OCI-LY1 (cell line): ENCODE measurements around the gene SSBP2.

ENCODE experiments used
- H2AFZ ChIP-seq: fragments of 200-600 bp; sonication (generic), shearing (Covaris generic); 2 replicates; pipeline ENCODE4 v1.6.0; 2014; ENCODE audit warnings: antibody characterized with exemption, mild to moderate bottlenecking, low read length
- H3F3A ChIP-seq: fragments of 200-600 bp; sonication (generic), shearing (Covaris generic); 2 replicates; pipeline ENCODE4 v1.6.0; 2014; ENCODE audit warnings: mild to moderate bottlenecking, antibody characterized with exemption, low read length, moderate library complexity; ENCODE audit not compliant: insufficient read depth
- H3K27ac ChIP-seq: fragments of 200-600 bp; sonication (generic); 2 replicates; pipeline ENCODE4 v1.5.1; 2014; ENCODE audit warnings: low read length, mixed run types, mild to moderate bottlenecking, low read depth; ENCODE audit not compliant: poor library complexity, severe bottlenecking
- H3K27me3 ChIP-seq: fragments of 200-600 bp; sonication (generic); 2 replicates; pipeline ENCODE4 v1.6.0; 2014; ENCODE audit warnings: antibody characterized with exemption, mild to moderate bottlenecking, low read length, moderate library complexity; ENCODE audit not compliant: insufficient read depth
- H3K36me3 ChIP-seq: fragments of 200-600 bp; sonication (generic); 2 replicates; pipeline ENCODE4 v1.6.1; 2014; ENCODE audit warnings: mild to moderate bottlenecking, antibody characterized with exemption, low read length, moderate library complexity, mixed read lengths; ENCODE audit not compliant: insufficient read depth
- H3K4me1 ChIP-seq: fragments of 200-600 bp; sonication (generic); 2 replicates; pipeline ENCODE4 v1.5.1; 2014; ENCODE audit warnings: mild to moderate bottlenecking, low read length, moderate library complexity; ENCODE audit not compliant: insufficient read depth, severe bottlenecking
- H3K4me2 ChIP-seq: fragments of 200-600 bp; sonication (generic), shearing (Covaris generic); 2 replicates; pipeline ENCODE4 v1.6.1; 2014; ENCODE audit warnings: low read length
- H3K4me3 ChIP-seq: fragments of 200-600 bp; sonication (generic); 2 replicates; pipeline ENCODE4 v1.5.1; 2014; ENCODE audit warnings: low read length, low read depth, mild to moderate bottlenecking, mixed read lengths; ENCODE audit not compliant: poor library complexity, severe bottlenecking
- H3K79me2 ChIP-seq: fragments of 200-600 bp; shearing (Covaris generic); 2 replicates; pipeline ENCODE4 v1.6.1; 2016; ENCODE audit warnings: mixed run types, low read length, mixed read lengths; ENCODE audit not compliant: insufficient read depth
- H3K9ac ChIP-seq: fragments of 200-600 bp; sonication (generic), shearing (Covaris generic); 2 replicates; pipeline ENCODE4 v1.6.1; 2014; ENCODE audit warnings: mild to moderate bottlenecking, low read length, mixed read lengths
- H3K9me2 ChIP-seq: fragments of 200-600 bp; sonication (generic), shearing (Covaris generic); 2 replicates; pipeline ENCODE4 v1.6.1; 2014; ENCODE audit warnings: low read depth, mild to moderate bottlenecking, low read length, mixed read lengths
- H3K9me3 ChIP-seq: fragments of 200-600 bp; shearing (Covaris generic); 2 replicates; pipeline ENCODE4 v1.6.1; 2014; ENCODE audit warnings: low read length, mixed read lengths
- H4K20me1 ChIP-seq: fragments of 200-600 bp; sonication (generic), shearing (Covaris generic); 2 replicates; pipeline ENCODE4 v1.6.0; 2016; ENCODE audit warnings: mild to moderate bottlenecking, low read length; ENCODE audit not compliant: insufficient read depth
- CTCF ChIP-seq: fragments of 200-600 bp; sonication (generic), shearing (Covaris generic); IDR thresholded peaks from 2 replicates; pipeline ENCODE4 v1.5.1; 2017; ENCODE audit warnings: mild to moderate bottlenecking, antibody characterized with exemption, low read length, moderate library complexity, mixed read lengths
- EZH2 ChIP-seq: fragments of 200-600 bp; sonication (generic), shearing (Covaris generic); IDR thresholded peaks from 2 replicates; pipeline ENCODE4 v1.8.0; 2017; ENCODE audit warnings: borderline replicate concordance, mixed run types, mild to moderate bottlenecking, antibody characterized with exemption, low read length, moderate library complexity, mixed read lengths

The SSBP2 gene

GRCh38 chr5:81773574-81773973, 22.7 kb upstream of the SSBP2 start:
- H4K20me1 ChIP-seq: no peaks in the 10 kb centered on the region
- no peaks in the 10 kb centered on the region for H3F3A ChIP-seq
- H3K4me3 ChIP-seq: no peak overlapping the region
- no peaks in the 10 kb centered on the region for H3K79me2 ChIP-seq
- H3K4me1 ChIP-seq: peaks cover 4% of the 10 kb centered on the region
- no peaks in the 10 kb centered on the region for H3K27me3 ChIP-seq
- no peak overlapping the region for H3K9ac ChIP-seq
- H3K9me3 ChIP-seq: no peaks in the 10 kb centered on the region
- TF ChIP-seq CTCF (no peak), EZH2 (no peak)
- no peaks in the 10 kb centered on the region for H3K36me3 ChIP-seq
- no peak overlapping the region for H3K4me2 ChIP-seq
- no peaks in the 10 kb centered on the region for H3K9me2 ChIP-seq
- H3K27ac ChIP-seq: no peak overlapping the region
- no peak overlapping the region for H2AFZ ChIP-seq

- Histone ChIP-seq H3K27ac (no peak overlapping the region), H3K9me3 (no peaks in the 10 kb centered on the region), H3K4me2 (no peak overlapping the region), H3K27me3 (no peaks in the 10 kb centered on the region), H3K4me1 (no peaks in the 10 kb centered on the region), H3K9ac (no peak overlapping the region), H2AFZ (no peak overlapping the region), H4K20me1 (no peaks in the 10 kb centered on the region), H3K9me2 (no peaks in the 10 kb centered on the region), H3K4me3 (no peak overlapping the region), H3K36me3 (no peaks in the 10 kb centered on the region), H3F3A (no peaks in the 10 kb centered on the region), H3K79me2 (no peaks in the 10 kb centered on the region)
- TF ChIP-seq EZH2 (no peak), CTCF (no peak)
These were observed 22.3 kb upstream of the SSBP2 start for GRCh38 chr5:81773161-81773560.

GRCh38 chr5:81772488-81772887, 21.6 kb upstream of the SSBP2 start:
- no peak for TF ChIP-seq CTCF
- no peak for TF ChIP-seq EZH2
- H4K20me1 ChIP-seq: no peaks in the 10 kb centered on the region
- no peak overlapping the region for H3K4me2 ChIP-seq
- H3F3A ChIP-seq: no peaks in the 10 kb centered on the region
- H3K79me2 ChIP-seq: no peaks in the 10 kb centered on the region
- no peaks in the 10 kb centered on the region for H3K36me3 ChIP-seq
- H3K27ac ChIP-seq: no peak overlapping the region
- no peaks in the 10 kb centered on the region for H3K9me2 ChIP-seq
- H2AFZ ChIP-seq: no peak overlapping the region
- no peaks in the 10 kb centered on the region for H3K9me3 ChIP-seq
- H3K4me1 ChIP-seq: no peaks in the 10 kb centered on the region
- no peak overlapping the region for H3K9ac ChIP-seq
- H3K27me3 ChIP-seq: no peaks in the 10 kb centered on the region
- no peak overlapping the region for H3K4me3 ChIP-seq
